ENCODE data around the gene BBX. TPM values are rescaled to one million over a fixed set of nuclear protein-coding genes. Genes with fewer than 3 reads are reported as not detected.

The BBX gene
- total RNA-seq, 2 donors from 2014 or later = 38.4 to 42.1 TPM

- DNase-seq (no peak), ATAC-seq (no peak)
- intact Hi-C loops (cut with DNase I) = no loop called here
These were observed 58.5 kb downstream of the BBX start for GRCh38 chr3:107581230-107581629.

GRCh38 chr3:107588217-107588616 is 65.5 kb downstream of the BBX start:
- DNase-seq (no peak), ATAC-seq (no peak)
- intact Hi-C loops (cut with DNase I) = no loop called here

DNA sequence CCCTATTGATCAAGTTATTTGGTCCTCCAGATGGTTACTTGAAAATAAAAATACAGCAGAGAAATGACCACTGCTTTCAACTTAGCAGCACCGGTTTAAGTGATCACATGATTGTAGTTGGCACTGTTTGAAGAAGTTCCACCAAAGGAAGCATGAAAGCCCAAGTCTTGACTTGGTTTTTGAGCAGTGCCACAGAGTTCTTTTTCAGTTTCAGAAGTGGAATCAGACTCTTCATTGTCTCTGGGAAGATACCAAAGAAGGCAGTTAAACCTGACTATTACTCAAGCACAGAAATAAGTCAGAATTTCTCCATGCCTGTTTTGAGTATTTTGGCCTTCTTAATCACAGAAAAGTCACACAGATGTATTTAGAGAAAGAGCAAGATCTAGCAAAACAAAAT is 66.7 kb downstream of the BBX start:
- no peak for ATAC-seq
- intact Hi-C loops (cut with DNase I) = no loop called here

DNA sequence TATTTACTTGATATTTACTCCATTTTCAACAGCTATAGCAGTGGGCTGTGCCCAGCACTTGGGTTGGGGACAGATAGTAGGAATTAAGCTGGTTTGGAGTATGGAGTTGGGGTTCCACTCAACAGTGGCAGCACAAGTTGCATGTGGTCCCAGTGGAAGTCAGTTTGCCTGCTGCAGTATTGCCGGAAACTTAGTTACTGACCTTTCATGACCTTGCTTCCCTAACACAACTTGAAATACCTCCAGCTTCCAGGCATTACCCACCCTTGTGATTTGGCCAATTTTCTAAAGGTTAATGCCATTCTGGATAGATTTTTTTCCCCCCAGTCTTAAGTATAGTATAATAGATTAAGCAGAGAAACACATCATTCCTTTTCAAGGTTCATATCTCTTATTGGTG is 68.0 kb downstream of the BBX start:
- ATAC-seq = no peak
- DNase-seq = no peak
- intact Hi-C loops (cut with DNase I) = no loop called here

More for the DNA sequence above, 66.7 kb downstream of the BBX start:
- no peak for DNase-seq

DNA sequence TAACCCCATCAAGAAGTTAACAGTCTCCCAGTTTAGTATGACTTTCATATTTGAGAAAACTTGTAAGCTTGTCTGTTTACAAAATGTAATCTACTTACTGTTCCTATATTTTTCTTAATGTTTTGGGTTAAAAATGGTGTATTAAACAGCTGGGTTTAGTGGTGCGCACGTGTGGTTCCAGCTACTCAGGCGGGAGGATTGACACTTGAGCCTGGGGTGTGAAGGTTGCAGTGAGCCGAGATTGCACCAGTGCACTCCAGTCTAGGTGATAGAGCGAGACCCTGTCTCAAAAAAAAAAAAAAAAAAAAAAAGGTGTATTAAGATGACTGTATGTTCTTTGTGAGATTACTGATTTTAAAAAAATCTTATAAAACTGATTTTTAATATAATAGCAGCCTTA is 69.3 kb downstream of the BBX start:
- no peak for DNase-seq
- ATAC-seq = no peak
- intact Hi-C loops (cut with DNase I) = no loop called here

- DNase-seq (no peak), ATAC-seq (no peak)
- intact Hi-C loops (cut with DNase I) = loop anchor here in 1 of 2 donors (2.0 kb wide), 1 partner anchor 74 kb away; no protein-coding TSS in a partner anchor
These were observed 72.1 kb downstream of the BBX start for GRCh38 chr3:107594870-107595269.

- DNase-seq = no peak
- intact Hi-C loops (cut with DNase I) = no loop called here
These were observed 73.9 kb downstream of the BBX start for GRCh38 chr3:107596639-107597038.

GRCh38 chr3:107598926-107599771 is 76.4 kb downstream of the BBX start:
- intact Hi-C loops (cut with DNase I) = no loop called here
- peak; percentile 46 for DNase-seq
- ATAC-seq = peak; percentile 88 to 92

More at GRCh38 chr3:107596639-107597038, 73.9 kb downstream of the BBX start:
- ATAC-seq = no peak

DNA sequence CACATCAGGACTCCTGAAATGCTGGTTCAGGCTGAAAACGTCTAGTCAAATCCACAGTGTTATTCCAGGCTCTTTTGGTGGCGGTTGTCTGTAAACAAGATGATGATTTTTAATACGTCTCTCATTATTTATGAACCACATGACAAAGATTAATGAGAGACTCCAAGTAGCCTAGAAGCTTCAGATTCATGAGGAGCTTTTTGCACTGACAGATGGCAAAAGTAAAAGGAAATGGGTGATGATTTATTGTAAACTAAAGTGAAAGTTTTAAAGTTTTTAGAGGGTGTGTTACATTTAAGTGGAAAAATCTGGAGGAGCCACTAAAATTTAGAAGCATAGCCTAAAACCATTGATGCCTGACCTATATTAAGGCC is 77.0 kb downstream of the BBX start:
- no peak for DNase-seq
- intact Hi-C loops (cut with DNase I) = loop anchor here in 1 of 2 donors (5.0 kb wide), 1 partner anchor 928 kb away; no protein-coding TSS in a partner anchor
- no peak for ATAC-seq

DNA sequence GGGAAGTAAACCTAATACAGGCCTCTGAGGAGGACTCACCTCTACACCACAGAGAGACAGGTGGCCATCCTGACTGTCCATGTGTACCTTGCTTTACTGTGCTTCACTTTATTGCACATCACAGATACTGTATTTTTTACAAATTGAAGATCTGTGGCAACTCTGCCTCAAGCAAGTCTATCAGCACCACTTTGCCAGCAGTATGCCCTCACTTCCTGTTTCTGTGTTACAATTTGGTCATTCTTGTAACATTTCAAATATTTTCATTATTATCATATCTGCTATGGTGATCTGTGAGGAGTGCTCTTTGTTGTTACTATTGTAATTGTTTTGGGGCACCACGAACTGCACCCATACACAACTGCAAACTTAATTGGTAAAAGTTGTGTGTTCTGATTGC is 78.0 kb downstream of the BBX start:
- DNase-seq (no peak), ATAC-seq (no peak)
- intact Hi-C loops (cut with DNase I) = loop anchor here in 1 of 2 donors (5.0 kb wide), 1 partner anchor 927 kb away; no protein-coding TSS in a partner anchor

GRCh38 chr3:107604057-107604822 is 81.5 kb downstream of the BBX start:
- peak; percentile 75 to 87 for ATAC-seq
- intact Hi-C loops (cut with DNase I) = loop anchor here in 1 of 2 donors (5.0 kb wide), 1 partner anchor 923 kb away; no protein-coding TSS in a partner anchor
- DNase-seq = no peak

GRCh38 chr3:107611775-107612469 is 89.2 kb downstream of the BBX start:
- DNase-seq = no peak
- intact Hi-C loops (cut with DNase I) = no loop called here
- no peak for ATAC-seq

GRCh38 chr3:107612664-107613084 is 89.9 kb downstream of the BBX start:
- ATAC-seq = no peak
- no peak for DNase-seq
- intact Hi-C loops (cut with DNase I) = no loop called here

DNA sequence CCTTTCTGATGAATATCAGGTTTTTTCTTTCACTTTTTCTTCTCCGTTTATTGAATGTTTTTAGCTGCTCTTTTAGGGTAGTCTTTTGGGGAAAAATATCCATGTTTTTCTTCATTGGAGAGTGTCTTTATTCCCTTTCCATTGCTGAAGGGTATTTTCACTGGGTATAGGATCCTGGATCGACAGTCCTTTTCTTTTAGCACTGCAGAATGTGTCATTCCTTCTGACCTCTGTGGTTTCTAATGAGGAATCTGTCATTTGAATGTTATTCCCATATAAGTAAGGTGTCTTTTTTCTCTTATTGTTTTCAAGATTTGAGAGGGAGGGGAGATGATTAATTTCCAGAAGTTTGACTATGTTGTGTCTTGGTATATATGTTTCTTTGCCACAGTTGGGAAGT is 96.8 kb downstream of the BBX start:
- DNase-seq = no peak
- intact Hi-C loops (cut with DNase I) = no loop called here
- ATAC-seq = no peak

DNA sequence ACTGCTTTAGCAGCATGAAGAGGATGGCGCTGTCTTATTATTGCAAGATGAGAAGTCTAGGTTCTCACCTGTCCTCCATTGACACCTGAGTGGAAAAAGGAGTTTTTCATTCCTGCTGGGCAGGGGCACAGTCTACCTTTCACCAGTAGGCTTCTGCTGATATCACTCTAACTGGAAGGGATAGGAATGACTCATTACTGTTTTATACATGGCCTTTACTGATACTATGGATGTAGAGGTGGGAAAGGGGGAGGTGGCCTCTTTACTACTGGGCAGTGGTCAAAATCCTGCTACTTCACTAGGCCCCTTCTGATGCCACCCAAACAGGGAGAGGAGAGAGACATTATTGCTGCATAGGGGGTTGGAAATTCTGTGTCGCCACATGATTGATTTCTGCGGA is 97.8 kb downstream of the BBX start:
- DNase-seq (no peak), ATAC-seq (peak in 1 of 2 donors; percentile 26)
- intact Hi-C loops (cut with DNase I) = no loop called here

GRCh38 chr3:107621465-107621864 is 98.7 kb downstream of the BBX start:
- intact Hi-C loops (cut with DNase I) = no loop called here
- no peak for DNase-seq
- ATAC-seq = no peak

DNA sequence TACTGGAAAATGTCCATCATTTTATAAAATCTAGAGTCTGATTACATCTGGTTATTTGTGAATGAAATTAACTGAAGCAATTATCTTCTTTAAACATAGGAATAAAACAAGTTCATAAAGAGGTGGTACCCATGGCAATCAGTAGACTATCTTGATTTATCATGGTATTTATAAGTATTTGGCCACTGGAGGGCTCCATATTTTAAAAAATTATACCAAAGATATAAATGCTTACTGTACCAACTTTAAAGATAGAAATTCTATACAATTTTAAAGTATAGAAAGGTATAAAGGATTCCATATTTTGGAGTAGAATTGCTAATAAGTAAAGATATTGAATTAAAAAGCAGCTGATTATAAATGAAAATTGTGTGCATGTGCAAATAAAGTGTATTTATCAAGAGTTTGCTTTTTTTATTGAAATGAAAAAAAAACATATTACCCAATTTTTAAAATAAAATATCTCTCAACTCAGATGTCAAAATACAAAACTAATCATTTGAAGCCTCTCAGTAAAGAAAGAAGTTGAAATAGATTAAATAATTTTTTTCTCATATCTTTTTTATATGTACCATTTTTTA is 105.3 kb downstream of the BBX start:
- no peak for DNase-seq
- no peak for ATAC-seq
- intact Hi-C loops (cut with DNase I) = no loop called here

DNA sequence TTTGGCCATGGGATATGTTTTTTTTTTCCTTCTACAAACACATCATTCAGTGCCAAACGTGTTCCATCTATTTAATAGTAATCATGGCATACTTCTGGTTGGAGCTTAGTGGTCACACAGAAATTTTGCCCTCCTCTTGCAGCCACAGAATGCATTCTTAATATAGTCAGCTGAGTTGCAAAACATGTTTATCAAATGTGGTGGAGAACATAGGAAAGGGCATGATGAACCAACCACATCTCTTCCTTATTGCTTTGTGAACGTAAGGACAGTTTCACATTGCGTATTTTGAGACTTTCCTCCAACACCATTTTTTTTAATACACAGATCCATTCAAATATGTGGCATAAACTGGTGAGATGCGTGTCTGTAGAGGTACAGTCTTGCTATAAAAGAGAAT is 106.8 kb downstream of the BBX start:
- ATAC-seq (no peak), DNase-seq (no peak)
- intact Hi-C loops (cut with DNase I) = no loop called here

GRCh38 chr3:107630779-107631178 is 108.0 kb downstream of the BBX start:
- DNase-seq = no peak
- intact Hi-C loops (cut with DNase I) = no loop called here
- no peak for ATAC-seq
